HepG2 (cell line): ENCODE measurements around the gene DICER1. TPM values are rescaled to one million over a fixed set of nuclear protein-coding genes. Genes with fewer than 3 reads are reported as not detected.

Experiments used
- ATAC-seq: fragments of 200-7000 bp; cut with Tn5 transposase; 3 replicates; pipeline ENCODE4 v1.9.1; 2020; ENCODE audit warnings: mild to moderate bottlenecking, moderate library complexity
- BruUV-seq: library from RNA; stranded (reverse); fragments of 400-500 nt; replicated peaks from 2 replicates; lab custom pipeline; 2021; lab: Mats Ljungman, UMichigan
- CTCF ChIA-PET: fragments of 300-600 bp; formaldehyde crosslinking; extraction: SDS; loops from one replicate; lab custom pipeline; 2021; ENCODE audit warnings: low total read pairs, inconsistent platforms, low intra/inter-chr PET ratio; lab: Yijun Ruan, JAX
- POLR2A ChIA-PET: fragments of 350-600 bp; sonication (Branson Sonifier 250); formaldehyde crosslinking; loops from one replicate; lab custom pipeline; 2020; ENCODE audit warnings: antibody characterized with exemption, inconsistent platforms; lab: Yijun Ruan, JAX
- DNase-seq: peaks from one replicate; pipeline ENCODE4 v3.0.0-alpha.2; 2015; ENCODE audit warnings: low spot score
- FAIRE-seq: peaks from 3 replicates; lab custom pipeline; 2011; peaks lifted over from hg19 to GRCh38; lab: Jason Lieb, UNC
- H2AFZ ChIP-seq: one replicate; pipeline ENCODE4 v1.6.1; 2011; ENCODE audit warnings: low read length, inconsistent platforms
- H3K27ac ChIP-seq: fragments of 300-600 bp; 3 replicates; pipeline ENCODE4 v1.8.0; 2011; ENCODE audit warnings: mixed run types, mild to moderate bottlenecking, mixed read lengths, low read length, inconsistent platforms; ENCODE audit not compliant: insufficient read depth; ENCODE audit errors: extremely low read length
- H3K27me3 ChIP-seq, 2 experiments: fragments of 200-600 bp in 1 of 2; 2 replicates in 1 of 2; 3 replicates in 1 of 2; pipeline versions ENCODE4 v1.6.0 to v1.8.0; 2011; ENCODE audit warnings: low read length in 2 of 2, mild to moderate bottlenecking in 2 of 2, moderate library complexity in 2 of 2, inconsistent platforms in 1 of 2; ENCODE audit not compliant: insufficient read depth in 2 of 2, control insufficient read depth in 1 of 2
- H3K36me3 ChIP-seq, 2 experiments: fragments of 200-600 bp in 1 of 2; replicated peaks in 1 of 2; 2 replicates in 1 of 2; 3 replicates in 1 of 2; pipeline versions ENCODE4 v1.5.1 to v1.8.0; 2011; ENCODE audit warnings: low read length in 2 of 2, inconsistent platforms in 1 of 2; ENCODE audit not compliant: insufficient read depth in 2 of 2, control insufficient read depth in 1 of 2
- H3K4me1 ChIP-seq: 2 replicates; pipeline ENCODE4 v1.5.1; 2012; ENCODE audit warnings: low read length, inconsistent platforms; ENCODE audit not compliant: insufficient read depth
- H3K4me2 ChIP-seq: 2 replicates; pipeline ENCODE4 v1.6.0; 2011; ENCODE audit warnings: low read depth, low read length, inconsistent platforms
- H3K4me3 ChIP-seq, 3 experiments: fragments of 200-600 bp in 1 of 3; sonication (generic), shearing (Covaris generic) in 1 of 3; replicated peaks in 1 of 3; 2 replicates each; pipeline ENCODE4 v1.5.1; 2011 to 2016; ENCODE audit warnings: low read length in 3 of 3, inconsistent platforms in 2 of 3, low read depth in 2 of 3, mild to moderate bottlenecking in 2 of 3, control low read depth in 1 of 3, mixed read lengths in 1 of 3; ENCODE audit not compliant: insufficient read depth in 1 of 3
- H3K79me2 ChIP-seq: one replicate; pipeline ENCODE4 v1.6.1; 2011; ENCODE audit warnings: low read length, inconsistent platforms; ENCODE audit not compliant: insufficient read depth
- H3K9ac ChIP-seq: 2 replicates; pipeline ENCODE4 v1.6.0; 2011; ENCODE audit warnings: mild to moderate bottlenecking, low read depth, low read length, inconsistent platforms; ENCODE audit not compliant: insufficient read depth
- H3K9me3 ChIP-seq: 2 replicates; pipeline ENCODE4 v1.5.1; 2012; ENCODE audit warnings: mild to moderate bottlenecking, low read length
- H4K20me1 ChIP-seq: 2 replicates; pipeline ENCODE4 v1.6.0; 2011; ENCODE audit warnings: inconsistent platforms, mild to moderate bottlenecking, low read length, moderate library complexity; ENCODE audit not compliant: insufficient read depth
- DNMT1 ChIP-seq: sonication (generic); formaldehyde crosslinking; IDR thresholded peaks from 2 replicates; pipeline ENCODE4 v1.5.1; 2020; ENCODE audit warnings: mild to moderate bottlenecking, missing genetic modification reagents
- PAWR ChIP-seq: sonication (generic); formaldehyde crosslinking; IDR thresholded peaks from 2 replicates; pipeline ENCODE4 v1.4.0; 2020; ENCODE audit warnings: missing genetic modification reagents, mild to moderate bottlenecking, borderline replicate concordance
- RCOR2 ChIP-seq: IDR thresholded peaks from 2 replicates; pipeline ENCODE4 v1.6.1; 2016; ENCODE audit warnings: missing biosample characterization, missing genetic modification reagents
- STAG1 ChIP-seq: sonication (generic); formaldehyde crosslinking; IDR thresholded peaks from 2 replicates; pipeline ENCODE4 v1.4.0; 2020; ENCODE audit warnings: missing genetic modification reagents
- ZFP36L1 ChIP-seq: sonication (generic); formaldehyde crosslinking; IDR thresholded peaks from 2 replicates; pipeline ENCODE4 v1.8.0; 2022; ENCODE audit warnings: mild to moderate bottlenecking, missing genetic modification reagents, moderate library complexity
- ZNF468 ChIP-seq: sonication (generic); formaldehyde crosslinking; IDR thresholded peaks from 2 replicates; pipeline ENCODE4 v1.8.0; 2022; ENCODE audit warnings: mild to moderate bottlenecking, moderate library complexity, missing genetic modification reagents
- ZNF543 ChIP-seq: sonication (generic); formaldehyde crosslinking; IDR thresholded peaks from 2 replicates; pipeline ENCODE4 v1.4.0; 2020; ENCODE audit warnings: mild to moderate bottlenecking, missing genetic modification reagents
- ZNF713 ChIP-seq: sonication (generic); formaldehyde crosslinking; IDR thresholded peaks from 2 replicates; pipeline ENCODE4 v1.4.0; 2020; ENCODE audit warnings: mild to moderate bottlenecking, missing genetic modification reagents
- ZNF768 ChIP-seq: sonication (generic); formaldehyde crosslinking; IDR thresholded peaks from 2 replicates; pipeline ENCODE4 v1.4.0; 2020; ENCODE audit warnings: missing genetic modification reagents
- WGBS: methylation state at CpG from one replicate; pipeline ENCODE4 v1.1.6; 2017; ENCODE audit warnings: low lambda C conversion rate; 5-methylcytosine and 5-hydroxymethylcytosine counted together
- in situ Hi-C: cut with HindIII; loops from 2 replicates; pipeline ENCODE4 v1.10.0; 2017; ENCODE audit warnings: low pct_unique_long_range_greater_than_20kb; ENCODE audit not compliant: extremely low pct_ligation_motif_present
- intact Hi-C: fragments of 100-400 bp; cut with micrococcal nuclease; formaldehyde crosslinking; loops from one replicate; pipeline ENCODE4 v1.10.0; 2022; ENCODE audit not compliant: unreplicated experiment
- polyA plus RNA-seq, 8 experiments: library from polyadenylated mRNA; depleted of rRNA in 3 of 8; stranded (reverse) in 7 of 8; unstranded in 1 of 8; fragments of >200 nt; fragmentation: Illumina TruSeq in 4 of 8; extraction: Trizol in 4 of 8; gene quantifications; 2 replicates each; pipeline versions ENCODE4 v1.2.1 to v1.2.3, GENCODE V29; 2011 to 2016; ENCODE audit warnings: low read depth in 4 of 8, missing spikeins in 1 of 8, mixed read lengths in 1 of 8; ENCODE audit not compliant: insufficient read depth in 1 of 8
- total RNA-seq, 5 experiments: library from RNA; depleted of rRNA; stranded (reverse); fragments of >200 nt; fragmentation: Illumina TruSeq; extraction: Trizol; gene quantifications; 2 replicates each; pipeline ENCODE4 v1.2.3, GENCODE V29; 2016; ENCODE audit warnings: low read depth in 1 of 5
- TF ChIP-seq, protein P1 (sequence below): sonication (generic); formaldehyde crosslinking; IDR thresholded peaks from 2 replicates; pipeline ENCODE4 v1.4.0; 2020; ENCODE audit warnings: mild to moderate bottlenecking, missing genetic modification reagents
- TF ChIP-seq, protein P2 (sequence below): sonication (generic); formaldehyde crosslinking; IDR thresholded peaks from 2 replicates; pipeline ENCODE4 v1.8.0; 2023; ENCODE audit warnings: mild to moderate bottlenecking, missing genetic modification reagents
- TF ChIP-seq, protein P3 (sequence below): sonication (generic); formaldehyde crosslinking; IDR thresholded peaks from 2 replicates; pipeline ENCODE4 v1.9.0; 2022; ENCODE audit warnings: low read depth, missing genetic modification reagents
- TF ChIP-seq, protein P4 (sequence below): sonication (generic); formaldehyde crosslinking; IDR thresholded peaks from 2 replicates; pipeline ENCODE4 v1.4.0; 2020; ENCODE audit warnings: missing genetic modification reagents; ENCODE audit errors: not compliant biosample characterization

Gene DICER1
- total and polyA plus RNA-seq, 2 of the 13 experiments (the other 11 are each of a cell fraction or from before 2014, with no cell fraction given), result 31.8 to 61.9 TPM

DNA sequence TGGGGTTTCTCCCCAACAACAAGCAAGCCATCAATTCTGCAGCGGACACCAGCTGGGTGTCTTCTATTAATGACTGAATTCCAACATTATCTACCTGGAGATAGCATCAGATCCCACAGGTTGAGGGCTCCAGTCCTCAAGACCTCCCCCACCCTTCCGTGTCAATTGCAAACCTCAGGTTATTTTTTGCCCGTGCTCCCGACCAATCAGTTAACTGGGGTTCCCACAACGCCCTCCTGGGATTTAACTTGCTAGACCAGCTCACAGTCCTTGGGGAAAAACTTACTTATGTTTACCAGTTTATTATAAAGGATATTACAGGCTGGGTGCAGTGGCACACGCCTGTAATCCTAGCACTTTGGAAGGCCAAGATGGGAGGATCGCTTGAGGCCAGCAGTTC, 9.7 kb downstream of the DICER1 start:
- no TSS peak for BruUV-seq
- no peak for ATAC-seq
- intact Hi-C loops, result no loop called here
- Histone ChIP-seq H2AFZ (no peak overlapping the region), H3K27me3 (no peaks in the 10 kb centered on the region), H3K9ac (no peak overlapping the region), H3K79me2 (peaks cover 99% of the 10 kb centered on the region), H3K9me3 (peaks cover 14% of the 10 kb centered on the region; the same call in 1 of the 2 replicates), H3K4me1 (peaks cover 45% of the 10 kb centered on the region), H3K4me2 (no peak overlapping the region), H4K20me1 (peaks cover 5% of the 10 kb centered on the region), H3K4me3 (no peak overlapping the region), H3K27ac (no peak overlapping the region), H3K36me3 (peaks cover 0 to 5% of the 10 kb centered on the region in 2 experiments; a peak in 1 of 5 replicates)
- DNase-seq, result no peak
- TF ChIP-seq STAG1 (CRISPR knock-in tag) (no peak), ZNF543 (no peak)
- in situ Hi-C loops, result no loop called here
- POLR2A ChIA-PET, result no interaction called here
- CTCF ChIA-PET, result no interaction called here
- 97% methylated on average over 7 of the region's 7 CpGs for WGBS
- no peak for FAIRE-seq

DNA sequence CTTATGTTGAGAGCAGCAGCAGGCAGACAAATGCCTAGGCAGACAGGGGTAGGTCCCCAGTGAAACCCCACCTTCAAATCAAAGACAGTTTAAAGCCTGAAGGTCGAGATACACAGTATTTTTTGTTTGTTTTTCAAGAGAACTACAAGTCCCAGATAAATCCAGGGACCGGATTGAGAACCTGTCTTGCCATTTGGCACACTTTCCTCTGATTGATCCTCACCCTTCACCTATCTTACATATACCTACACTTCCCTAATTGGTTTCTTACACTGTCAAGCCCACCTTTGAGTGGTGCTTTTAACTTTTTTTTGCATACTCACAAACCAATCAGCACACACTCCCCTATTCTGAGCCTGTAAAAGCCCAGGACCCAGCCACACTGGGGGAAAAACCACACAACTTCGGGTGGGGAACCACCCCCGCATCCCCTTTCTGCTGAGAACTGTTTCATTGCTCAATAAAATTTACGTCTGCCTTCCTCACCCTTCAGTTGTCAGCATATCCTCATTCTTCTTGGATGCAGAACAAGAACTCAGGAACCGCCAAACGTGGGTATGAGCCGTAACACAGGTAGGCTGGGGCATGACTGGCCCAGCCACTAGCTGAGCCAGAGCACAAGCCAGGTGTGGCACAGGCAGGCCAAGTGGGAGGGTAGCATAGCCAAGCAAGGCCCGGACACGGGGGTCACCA, 11.1 kb downstream of the DICER1 start:
- FAIRE-seq (no peak), ATAC-seq (no peak), DNase-seq (no peak)
- peaks cover 0 to 5% of the 10 kb centered on the region in 2 experiments; a peak in 1 of 5 replicates for H3K36me3 ChIP-seq
- no peak overlapping the region for H3K4me3 ChIP-seq
- no peak overlapping the region for H3K27ac ChIP-seq
- in situ Hi-C loops, result no loop called here
- no peaks in the 10 kb centered on the region for H3K27me3 ChIP-seq
- no peak overlapping the region for H2AFZ ChIP-seq
- no peak overlapping the region for H3K4me2 ChIP-seq
- H3K9ac ChIP-seq, result no peak overlapping the region
- H4K20me1 ChIP-seq, result peaks cover 6% of the 10 kb centered on the region
- CTCF ChIA-PET, result no interaction called here
- peaks cover 44% of the 10 kb centered on the region for H3K4me1 ChIP-seq
- H3K9me3 ChIP-seq, result peaks cover 14% of the 10 kb centered on the region; the same call in 1 of the 2 replicates
- WGBS, result 92% methylated on average over 10 of the region's 10 CpGs
- H3K79me2 ChIP-seq, result peaks cover 99% of the 10 kb centered on the region
- POLR2A ChIA-PET, result no interaction called here
- intact Hi-C loops, result no loop called here
- BruUV-seq, result no TSS peak
- no peak for TF ChIP-seq ZNF468 (CRISPR knock-in tag)
- no peak for TF ChIP-seq PAWR (CRISPR knock-in tag)
- no peak for TF ChIP-seq ZFP36L1 (CRISPR knock-in tag)
- TF ChIP-seq, protein P1, sequence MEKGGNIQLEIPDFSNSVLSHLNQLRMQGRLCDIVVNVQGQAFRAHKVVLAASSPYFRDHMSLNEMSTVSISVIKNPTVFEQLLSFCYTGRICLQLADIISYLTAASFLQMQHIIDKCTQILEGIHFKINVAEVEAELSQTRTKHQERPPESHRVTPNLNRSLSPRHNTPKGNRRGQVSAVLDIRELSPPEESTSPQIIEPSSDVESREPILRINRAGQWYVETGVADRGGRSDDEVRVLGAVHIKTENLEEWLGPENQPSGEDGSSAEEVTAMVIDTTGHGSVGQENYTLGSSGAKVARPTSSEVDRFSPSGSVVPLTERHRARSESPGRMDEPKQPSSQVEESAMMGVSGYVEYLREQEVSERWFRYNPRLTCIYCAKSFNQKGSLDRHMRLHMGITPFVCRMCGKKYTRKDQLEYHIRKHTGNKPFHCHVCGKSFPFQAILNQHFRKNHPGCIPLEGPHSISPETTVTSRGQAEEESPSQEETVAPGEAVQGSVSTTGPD (CRISPR knock-in tag), result no peak
- TF ChIP-seq, protein P2, sequence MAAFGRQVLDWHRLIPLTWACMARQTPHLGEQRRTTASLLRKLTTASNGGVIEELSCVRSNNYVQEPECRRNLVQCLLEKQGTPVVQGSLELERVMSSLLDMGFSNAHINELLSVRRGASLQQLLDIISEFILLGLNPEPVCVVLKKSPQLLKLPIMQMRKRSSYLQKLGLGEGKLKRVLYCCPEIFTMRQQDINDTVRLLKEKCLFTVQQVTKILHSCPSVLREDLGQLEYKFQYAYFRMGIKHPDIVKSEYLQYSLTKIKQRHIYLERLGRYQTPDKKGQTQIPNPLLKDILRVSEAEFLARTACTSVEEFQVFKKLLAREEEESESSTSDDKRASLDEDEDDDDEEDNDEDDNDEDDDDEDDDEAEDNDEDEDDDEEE, result no peak
- TF ChIP-seq, protein P3, sequence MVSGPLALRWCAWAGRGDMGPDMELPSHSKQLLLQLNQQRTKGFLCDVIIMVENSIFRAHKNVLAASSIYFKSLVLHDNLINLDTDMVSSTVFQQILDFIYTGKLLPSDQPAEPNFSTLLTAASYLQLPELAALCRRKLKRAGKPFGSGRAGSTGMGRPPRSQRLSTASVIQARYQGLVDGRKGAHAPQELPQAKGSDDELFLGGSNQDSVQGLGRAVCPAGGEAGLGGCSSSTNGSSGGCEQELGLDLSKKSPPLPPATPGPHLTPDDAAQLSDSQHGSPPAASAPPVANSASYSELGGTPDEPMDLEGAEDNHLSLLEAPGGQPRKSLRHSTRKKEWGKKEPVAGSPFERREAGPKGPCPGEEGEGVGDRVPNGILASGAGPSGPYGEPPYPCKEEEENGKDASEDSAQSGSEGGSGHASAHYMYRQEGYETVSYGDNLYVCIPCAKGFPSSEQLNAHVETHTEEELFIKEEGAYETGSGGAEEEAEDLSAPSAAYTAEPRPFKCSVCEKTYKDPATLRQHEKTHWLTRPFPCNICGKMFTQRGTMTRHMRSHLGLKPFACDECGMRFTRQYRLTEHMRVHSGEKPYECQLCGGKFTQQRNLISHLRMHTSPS (CRISPR knock-in tag), result no peak
- TF ChIP-seq DNMT1 (CRISPR knock-in tag), result no peak
- no peak for TF ChIP-seq ZNF713 (CRISPR knock-in tag)
- TF ChIP-seq RCOR2, result no peak
- TF ChIP-seq, protein P4, sequence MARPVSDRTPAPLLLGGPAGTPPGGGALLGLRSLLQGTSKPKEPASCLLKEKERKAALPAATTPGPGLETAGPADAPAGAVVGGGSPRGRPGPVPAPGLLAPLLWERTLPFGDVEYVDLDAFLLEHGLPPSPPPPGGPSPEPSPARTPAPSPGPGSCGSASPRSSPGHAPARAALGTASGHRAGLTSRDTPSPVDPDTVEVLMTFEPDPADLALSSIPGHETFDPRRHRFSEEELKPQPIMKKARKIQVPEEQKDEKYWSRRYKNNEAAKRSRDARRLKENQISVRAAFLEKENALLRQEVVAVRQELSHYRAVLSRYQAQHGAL, result no peak
- TF ChIP-seq ZNF768 (CRISPR knock-in tag), result no peak
